Left lung (tissue), 10 donors: ENCODE results near the gene CDH13. TPM values are rescaled to one million over a fixed set of nuclear protein-coding genes. Genes with fewer than 3 reads are reported as not detected.

Source experiments
- ATAC-seq: fragments of 200-7000 bp; cut with Tn5 transposase; one replicate; pipeline ENCODE4 v1.9.1; 2020; ENCODE audit warnings: moderate library complexity
- DNase-seq, 4 donors: peaks; one replicate each; pipeline ENCODE4 v3.0.0-alpha.2; 2013 to 2020
- H3K27ac ChIP-seq, 2 donors: fragments of 200-600 bp; sonication (generic) in 1 of 2; one replicate each; pipeline versions ENCODE4 v1.5.0 to v1.8.0; 2020 to 2021
- H3K27me3 ChIP-seq, 2 donors: fragments of 200-600 bp; sonication (generic) in 1 of 2; one replicate each; pipeline versions ENCODE4 v1.5.0 to v1.8.0; 2020 to 2021
- H3K36me3 ChIP-seq, 2 donors: fragments of 200-600 bp; sonication (generic) in 1 of 2; one replicate each; pipeline versions ENCODE4 v1.5.0 to v1.8.0; 2020 to 2021
- H3K4me1 ChIP-seq, 2 donors: fragments of 200-600 bp; one replicate each; pipeline ENCODE4 v1.8.0; 2021
- H3K4me3 ChIP-seq, 2 donors: fragments of 200-600 bp; sonication (generic) in 1 of 2; one replicate each; pipeline versions ENCODE4 v1.5.0 to v1.8.0; 2020 to 2021; ENCODE audit warnings: mild to moderate bottlenecking in 1 of 2
- H3K9me3 ChIP-seq, 2 donors: fragments of 200-600 bp; sonication (generic) in 1 of 2; one replicate each; pipeline versions ENCODE4 v1.5.0 to v1.8.0; 2020 to 2021
- CTCF ChIP-seq, 2 donors: fragments of 200-600 bp; sonication (generic) in 1 of 2; IDR thresholded peaks; one replicate each; pipeline versions ENCODE4 v1.5.0 to v1.8.0; 2021; ENCODE audit warnings: antibody characterized with exemption in 2 of 2
- intact Hi-C, 2 donors: fragments of 100-400 bp; cut with DNase I; formaldehyde crosslinking; loops; one replicate each; pipeline versions ENCODE4 v1.11.2 to v1.14.2; 2022
- polyA plus RNA-seq, 6 donors: library from polyadenylated mRNA; unstranded; fragments of 120-200 nt; gene quantifications; one replicate each; pipeline ENCODE4 v1.2.1, GENCODE V29; 2013; ENCODE audit not compliant: insufficient read length in 6 of 6
- total RNA-seq, 2 donors: library from RNA; stranded (reverse); fragmentation: NEBNext Ultra II Directional; extraction: Animal tissue kit (Norgen Biotek cat#: 25700); gene quantifications; one replicate each; pipeline ENCODE4 v1.2.1, GENCODE V29; 2021
- donor health status: DM: no; HTN: yes; CAD: no.
- donor health status: DM: no; HTN: no; CAD: no.

Gene CDH13
- total and polyA plus RNA-seq, 8 donors = 2.7 to 20.3 (median 3.2) TPM

GRCh38 chr16:83402967-83403366 is 776.2 kb downstream of the CDH13 start:
- Histone ChIP-seq H3K4me3 (no peak overlapping the region), H3K27me3 (no peaks in the 10 kb centered on the region), H3K27ac (no peak overlapping the region), H3K9me3 (peaks cover 0 to 3% of the 10 kb centered on the region in 2 donors), H3K4me1 (no peaks in the 10 kb centered on the region), H3K36me3 (no peaks in the 10 kb centered on the region)
- intact Hi-C loops = no loop called here
- DNase-seq = no peak
- TF ChIP-seq CTCF (IDR thresholded peaks at IDR 0.05) = no peak
- no peak for ATAC-seq

- no peak for TF ChIP-seq CTCF (IDR thresholded peaks at IDR 0.05)
- no peak for DNase-seq
- intact Hi-C loops = no loop called here
- no peak overlapping the region for H3K4me3 ChIP-seq
- H3K9me3 ChIP-seq = peaks cover 0 to 3% of the 10 kb centered on the region in 2 donors
- no peaks in the 10 kb centered on the region for H3K4me1 ChIP-seq
- no peaks in the 10 kb centered on the region for H3K27me3 ChIP-seq
- no peaks in the 10 kb centered on the region for H3K36me3 ChIP-seq
- no peak overlapping the region for H3K27ac ChIP-seq
- no peak for ATAC-seq
Observed at GRCh38 chr16:83403761-83404160, 777.0 kb downstream of the CDH13 start.

- intact Hi-C loops = no loop called here
- no peaks in the 10 kb centered on the region for H3K4me1 ChIP-seq
- no peak overlapping the region for H3K27ac ChIP-seq
- H3K27me3 ChIP-seq = no peaks in the 10 kb centered on the region
- H3K9me3 ChIP-seq = peaks cover 0 to 3% of the 10 kb centered on the region in 2 donors
- DNase-seq (no peak), ATAC-seq (no peak)
- H3K36me3 ChIP-seq = no peaks in the 10 kb centered on the region
- H3K4me3 ChIP-seq = no peak overlapping the region
- no peak for TF ChIP-seq CTCF (IDR thresholded peaks at IDR 0.05)
Observed at GRCh38 chr16:83404261-83404660, 777.5 kb downstream of the CDH13 start.

- Histone ChIP-seq H3K4me1 (no peaks in the 10 kb centered on the region), H3K9me3 (no peaks in the 10 kb centered on the region), H3K27ac (no peak overlapping the region), H3K27me3 (no peaks in the 10 kb centered on the region), H3K36me3 (no peaks in the 10 kb centered on the region), H3K4me3 (no peak overlapping the region)
- intact Hi-C loops = no loop called here
- DNase-seq (no peak), ATAC-seq (no peak)
- TF ChIP-seq CTCF (IDR thresholded peaks at IDR 0.05) = no peak
Observed at GRCh38 chr16:83407928-83408327, 781.2 kb downstream of the CDH13 start.

- ATAC-seq (no peak), DNase-seq (no peak)
- H3K36me3 ChIP-seq = no peaks in the 10 kb centered on the region
- no peaks in the 10 kb centered on the region for H3K27me3 ChIP-seq
- TF ChIP-seq CTCF (IDR thresholded peaks at IDR 0.05) = no peak
- intact Hi-C loops = no loop called here
- no peak overlapping the region for H3K27ac ChIP-seq
- no peak overlapping the region for H3K4me3 ChIP-seq
- H3K4me1 ChIP-seq = no peaks in the 10 kb centered on the region
- no peaks in the 10 kb centered on the region for H3K9me3 ChIP-seq
Observed at GRCh38 chr16:83409347-83409746, 782.6 kb downstream of the CDH13 start.
